HCT116 (cell line): ENCODE results near the gene PGAP3.

Experiments
- CBX3 ChIP-seq: IDR thresholded peaks from 2 replicates; pipeline ENCODE4 v1.6.1; 2012; ENCODE audit warnings: low read depth
- EGR1 ChIP-seq: IDR thresholded peaks from 2 replicates; pipeline ENCODE4 v1.6.1; 2012; ENCODE audit warnings: low read depth
- EZH2phosphoT487 ChIP-seq: fragments of 200-600 bp; IDR thresholded peaks from 2 replicates; pipeline ENCODE4 v1.6.1; 2018; ENCODE audit warnings: antibody characterized with exemption, borderline replicate concordance
- FOSL1 ChIP-seq: IDR thresholded peaks from 2 replicates; pipeline ENCODE4 v1.6.1; 2012; ENCODE audit warnings: low read depth
- JUND ChIP-seq: IDR thresholded peaks from 2 replicates; pipeline ENCODE4 v1.6.1; 2012
- POLR2A ChIP-seq: IDR thresholded peaks from 2 replicates; pipeline ENCODE4 v1.7.0; 2011; ENCODE audit warnings: borderline replicate concordance; ENCODE audit not compliant: insufficient read depth, insufficient read length; ENCODE audit errors: extremely low read depth
- POLR2AphosphoS5 ChIP-seq: IDR thresholded peaks from 2 replicates; pipeline ENCODE4 v1.6.1; 2011; ENCODE audit warnings: mild to moderate bottlenecking, low read depth, low read length, moderate library complexity
- SIN3A ChIP-seq: IDR thresholded peaks from 2 replicates; pipeline ENCODE4 v1.6.1; 2012; ENCODE audit warnings: low read depth
- TCF7L2 ChIP-seq: IDR thresholded peaks from 2 replicates; pipeline ENCODE4 v1.7.0; 2011; ENCODE audit warnings: borderline replicate concordance, inconsistent platforms; ENCODE audit not compliant: insufficient read depth, insufficient read length; ENCODE audit errors: extremely low read depth
- ZNF274 ChIP-seq: fragments of 200-500 bp; sonication (Bioruptor generic); IDR thresholded peaks from 2 replicates; pipeline ENCODE4 v1.6.1; 2014; ENCODE audit warnings: mild to moderate bottlenecking, low read depth, low read length, inconsistent platforms
- TF ChIP-seq, protein P1 (sequence below), 3 experiments: fragments of 200-600 bp in 1 of 3; sonication (generic) in 1 of 3; IDR thresholded peaks in 2 of 3; conservative IDR thresholded peaks in 1 of 3; 2 replicates each; pipeline ENCODE4 v1.5.1; 2012 to 2017; ENCODE audit warnings: low read depth in 2 of 3, low read length in 2 of 3, antibody characterized with exemption in 1 of 3, borderline replicate concordance in 1 of 3, control low read depth in 1 of 3, mild to moderate bottlenecking in 1 of 3, mixed read lengths in 1 of 3, mixed run types in 1 of 3, moderate library complexity in 1 of 3; ENCODE audit not compliant: insufficient read depth in 1 of 3
- TF ChIP-seq, protein P2 (sequence below): IDR thresholded peaks from 2 replicates; pipeline ENCODE4 v1.6.1; 2012
- TF ChIP-seq, protein P3 (sequence below): IDR thresholded peaks from 2 replicates; pipeline ENCODE4 v1.6.1; 2012; ENCODE audit warnings: low read depth

- TF ChIP-seq, protein P1, sequence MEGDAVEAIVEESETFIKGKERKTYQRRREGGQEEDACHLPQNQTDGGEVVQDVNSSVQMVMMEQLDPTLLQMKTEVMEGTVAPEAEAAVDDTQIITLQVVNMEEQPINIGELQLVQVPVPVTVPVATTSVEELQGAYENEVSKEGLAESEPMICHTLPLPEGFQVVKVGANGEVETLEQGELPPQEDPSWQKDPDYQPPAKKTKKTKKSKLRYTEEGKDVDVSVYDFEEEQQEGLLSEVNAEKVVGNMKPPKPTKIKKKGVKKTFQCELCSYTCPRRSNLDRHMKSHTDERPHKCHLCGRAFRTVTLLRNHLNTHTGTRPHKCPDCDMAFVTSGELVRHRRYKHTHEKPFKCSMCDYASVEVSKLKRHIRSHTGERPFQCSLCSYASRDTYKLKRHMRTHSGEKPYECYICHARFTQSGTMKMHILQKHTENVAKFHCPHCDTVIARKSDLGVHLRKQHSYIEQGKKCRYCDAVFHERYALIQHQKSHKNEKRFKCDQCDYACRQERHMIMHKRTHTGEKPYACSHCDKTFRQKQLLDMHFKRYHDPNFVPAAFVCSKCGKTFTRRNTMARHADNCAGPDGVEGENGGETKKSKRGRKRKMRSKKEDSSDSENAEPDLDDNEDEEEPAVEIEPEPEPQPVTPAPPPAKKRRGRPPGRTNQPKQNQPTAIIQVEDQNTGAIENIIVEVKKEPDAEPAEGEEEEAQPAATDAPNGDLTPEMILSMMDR (IDR thresholded peaks at IDR 0.05 in 2 of 3, conservative IDR thresholded peaks at IDR 0.05 in 1 of 3; ENCODE audit: borderline replicate concordance in 1 of 3, insufficient read depth in 1 of 3, low read depth in 2 of 3, low read length in 2 of 3) = no peak
- TF ChIP-seq POLR2A = no peak
- no peak for TF ChIP-seq EZH2phosphoT487
- no peak for TF ChIP-seq SIN3A
- TF ChIP-seq, protein P2, sequence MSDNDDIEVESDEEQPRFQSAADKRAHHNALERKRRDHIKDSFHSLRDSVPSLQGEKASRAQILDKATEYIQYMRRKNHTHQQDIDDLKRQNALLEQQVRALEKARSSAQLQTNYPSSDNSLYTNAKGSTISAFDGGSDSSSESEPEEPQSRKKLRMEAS = no peak
- no peak for TF ChIP-seq FOSL1
- no peak for TF ChIP-seq POLR2AphosphoS5
- TF ChIP-seq TCF7L2 = no peak
- TF ChIP-seq, protein P3, sequence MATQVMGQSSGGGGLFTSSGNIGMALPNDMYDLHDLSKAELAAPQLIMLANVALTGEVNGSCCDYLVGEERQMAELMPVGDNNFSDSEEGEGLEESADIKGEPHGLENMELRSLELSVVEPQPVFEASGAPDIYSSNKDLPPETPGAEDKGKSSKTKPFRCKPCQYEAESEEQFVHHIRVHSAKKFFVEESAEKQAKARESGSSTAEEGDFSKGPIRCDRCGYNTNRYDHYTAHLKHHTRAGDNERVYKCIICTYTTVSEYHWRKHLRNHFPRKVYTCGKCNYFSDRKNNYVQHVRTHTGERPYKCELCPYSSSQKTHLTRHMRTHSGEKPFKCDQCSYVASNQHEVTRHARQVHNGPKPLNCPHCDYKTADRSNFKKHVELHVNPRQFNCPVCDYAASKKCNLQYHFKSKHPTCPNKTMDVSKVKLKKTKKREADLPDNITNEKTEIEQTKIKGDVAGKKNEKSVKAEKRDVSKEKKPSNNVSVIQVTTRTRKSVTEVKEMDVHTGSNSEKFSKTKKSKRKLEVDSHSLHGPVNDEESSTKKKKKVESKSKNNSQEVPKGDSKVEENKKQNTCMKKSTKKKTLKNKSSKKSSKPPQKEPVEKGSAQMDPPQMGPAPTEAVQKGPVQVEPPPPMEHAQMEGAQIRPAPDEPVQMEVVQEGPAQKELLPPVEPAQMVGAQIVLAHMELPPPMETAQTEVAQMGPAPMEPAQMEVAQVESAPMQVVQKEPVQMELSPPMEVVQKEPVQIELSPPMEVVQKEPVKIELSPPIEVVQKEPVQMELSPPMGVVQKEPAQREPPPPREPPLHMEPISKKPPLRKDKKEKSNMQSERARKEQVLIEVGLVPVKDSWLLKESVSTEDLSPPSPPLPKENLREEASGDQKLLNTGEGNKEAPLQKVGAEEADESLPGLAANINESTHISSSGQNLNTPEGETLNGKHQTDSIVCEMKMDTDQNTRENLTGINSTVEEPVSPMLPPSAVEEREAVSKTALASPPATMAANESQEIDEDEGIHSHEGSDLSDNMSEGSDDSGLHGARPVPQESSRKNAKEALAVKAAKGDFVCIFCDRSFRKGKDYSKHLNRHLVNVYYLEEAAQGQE = no peak
- no peak for TF ChIP-seq JUND
- no peak for TF ChIP-seq EGR1
- no peak for TF ChIP-seq ZNF274
- TF ChIP-seq CBX3 = no peak
These were observed 6.7 kb upstream of the PGAP3 start for GRCh38 chr17:39694593-39694992.
